Smooth muscle cell (in vitro differentiated cells): ENCODE measurements around the gene APC2. TPM values are rescaled to one million over a fixed set of nuclear protein-coding genes. Genes with fewer than 3 reads are reported as not detected.

Source experiments
- DNase-seq: peaks from one replicate; lab custom pipeline; 2025; ENCODE audit not compliant: unreplicated experiment; lab: John Stamatoyannopoulos, UW
- H2AFZ ChIP-seq: fragments of 200-600 bp; sonication (generic); 2 replicates; pipeline ENCODE4 v1.6.0; 2016; ENCODE audit warnings: antibody characterized with exemption, low read depth, mild to moderate bottlenecking
- H3F3A ChIP-seq: fragments of 200-600 bp; sonication (generic); 2 replicates; pipeline ENCODE4 v1.6.0; 2017; ENCODE audit warnings: antibody characterized with exemption, low read depth
- H3K27ac ChIP-seq: fragments of 200-600 bp; sonication (generic); 2 replicates; pipeline ENCODE4 v1.5.1; 2016; ENCODE audit warnings: low read depth, mild to moderate bottlenecking
- H3K27me3 ChIP-seq: fragments of 200-600 bp; sonication (generic); 2 replicates; pipeline ENCODE4 v1.6.1; 2016; ENCODE audit warnings: low read depth, mild to moderate bottlenecking
- H3K36me3 ChIP-seq: fragments of 200-600 bp; sonication (generic); 2 replicates; pipeline ENCODE4 v1.5.1; 2016; ENCODE audit warnings: low read depth
- H3K4me1 ChIP-seq: fragments of 200-600 bp; sonication (generic); 2 replicates; pipeline ENCODE4 v1.5.1; 2016; ENCODE audit warnings: low read depth
- H3K4me2 ChIP-seq: fragments of 200-600 bp; sonication (generic); 2 replicates; pipeline ENCODE4 v1.6.0; 2016; ENCODE audit warnings: mild to moderate bottlenecking
- H3K4me3 ChIP-seq: fragments of 200-600 bp; sonication (generic); 2 replicates; pipeline ENCODE4 v1.5.1; 2016; ENCODE audit warnings: mild to moderate bottlenecking
- H3K79me2 ChIP-seq: fragments of 200-600 bp; sonication (generic); 2 replicates; pipeline ENCODE4 v1.6.0; 2016; ENCODE audit warnings: low read depth, mild to moderate bottlenecking
- H3K9ac ChIP-seq: fragments of 200-600 bp; sonication (generic); 2 replicates; pipeline ENCODE4 v1.6.0; 2016; ENCODE audit warnings: low read depth
- H3K9me3 ChIP-seq: fragments of 200-600 bp; sonication (generic); replicated peaks from 2 replicates; pipeline ENCODE4 v1.5.1; 2016; ENCODE audit warnings: low read depth
- H4K20me1 ChIP-seq: fragments of 200-600 bp; sonication (generic); 2 replicates; pipeline ENCODE4 v1.6.0; 2016; ENCODE audit warnings: low read depth
- CTCF ChIP-seq: fragments of 200-600 bp; sonication (generic); IDR thresholded peaks from 2 replicates; pipeline ENCODE4 v1.5.1; 2017; ENCODE audit warnings: borderline replicate concordance, mild to moderate bottlenecking, antibody characterized with exemption; ENCODE audit not compliant: insufficient read depth, poor library complexity, severe bottlenecking
- WGBS: methylation state at CpG from one replicate; pipeline ENCODE4 v1.1.7; 2016; ENCODE audit warnings: low lambda C conversion rate; 5-methylcytosine and 5-hydroxymethylcytosine counted together
- polyA plus RNA-seq: library from polyadenylated mRNA; unstranded; fragments of >200 nt; fragmentation: Nextera tagmentation; extraction: Ambion mirVana; gene quantifications from 2 replicates; pipeline ENCODE4 v1.2.1, GENCODE V29; 2016
- total RNA-seq: library from RNA; depleted of rRNA; stranded (reverse); fragments of >200 nt; gene quantifications from 2 replicates; pipeline ENCODE4 v1.2.3, GENCODE V29; 2014

Gene APC2
- total and polyA plus RNA-seq, 2 experiments from 2014 or later = 0.18 to 0.30 TPM

- Histone ChIP-seq H3K27me3 (peaks cover 22% of the 10 kb centered on the region), H3K9ac (no peak overlapping the region), H3K9me3 (no peaks in the 10 kb centered on the region), H4K20me1 (peaks cover 56% of the 10 kb centered on the region), H3K36me3 (no peaks in the 10 kb centered on the region), H3K4me1 (no peaks in the 10 kb centered on the region), H3K79me2 (no peaks in the 10 kb centered on the region), H3K27ac (no peak overlapping the region), H2AFZ (no peak overlapping the region), H3K4me2 (no peak overlapping the region), H3K4me3 (no peak overlapping the region), H3F3A (no peaks in the 10 kb centered on the region)
- DNase-seq = no peak
- TF ChIP-seq CTCF = no peak
- 82% methylated on average over 9 of the region's 9 CpGs for WGBS
Observed at GRCh38 chr19:1459479-1459878, 9.6 kb downstream of the APC2 start.

DNA sequence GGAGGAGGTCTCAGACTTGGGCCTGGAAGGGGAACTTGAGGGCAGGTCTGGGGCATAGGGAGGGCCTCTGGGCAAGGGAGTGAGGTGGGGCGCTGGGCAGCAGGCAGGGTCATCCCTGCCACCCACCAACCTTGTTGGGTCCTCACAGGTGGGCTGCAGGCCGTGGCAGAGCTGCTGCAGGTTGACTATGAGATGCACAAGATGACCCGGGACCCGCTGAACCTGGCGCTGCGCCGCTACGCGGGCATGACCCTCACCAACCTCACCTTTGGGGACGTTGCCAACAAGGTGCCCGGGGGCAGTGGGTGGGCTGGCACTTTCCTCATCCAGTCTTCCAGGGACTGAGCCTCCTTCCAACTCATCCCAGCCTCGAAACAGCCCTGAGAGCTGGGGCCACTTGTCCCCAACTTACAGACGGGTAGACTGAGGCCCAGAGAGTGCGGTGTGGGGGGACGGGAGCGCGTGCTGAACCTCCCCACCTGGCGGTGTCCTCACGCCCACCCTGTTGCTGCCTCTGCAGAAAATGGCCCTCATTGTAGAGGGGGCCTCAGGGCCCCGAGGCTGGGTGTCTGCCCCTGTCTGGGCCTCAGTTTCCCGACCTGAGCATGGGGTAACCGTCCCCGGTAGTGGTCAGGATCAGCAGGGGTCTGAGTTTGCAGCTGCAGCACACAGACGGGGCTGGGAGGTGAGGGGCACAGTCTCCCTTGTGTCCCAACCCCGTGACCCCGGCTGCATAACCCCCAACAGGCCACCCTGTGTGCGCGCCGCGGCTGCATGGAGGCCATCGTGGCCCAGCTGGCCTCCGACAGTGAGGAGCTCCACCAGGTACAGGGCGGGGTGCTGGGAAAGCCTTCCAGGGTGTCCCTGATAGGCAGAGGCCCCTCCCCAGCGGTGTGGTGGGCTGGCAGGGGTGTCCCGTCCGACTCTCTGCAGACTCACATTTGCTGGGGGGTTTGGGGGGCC, 10.4 kb downstream of the APC2 start:
- Histone ChIP-seq H3K27ac (no peak overlapping the region), H2AFZ (no peak overlapping the region), H3K9ac (no peak overlapping the region), H3K4me2 (no peak overlapping the region), H3K36me3 (no peaks in the 10 kb centered on the region), H3F3A (no peaks in the 10 kb centered on the region), H3K4me3 (no peak overlapping the region), H3K4me1 (no peaks in the 10 kb centered on the region), H3K27me3 (peaks cover 20% of the 10 kb centered on the region), H4K20me1 (peaks cover 64% of the 10 kb centered on the region), H3K79me2 (no peaks in the 10 kb centered on the region), H3K9me3 (no peaks in the 10 kb centered on the region)
- 94% methylated on average over 35 of the region's 36 CpGs for whole genome bisulfite sequencing
- no peak for DNase-seq
- no peak for TF ChIP-seq CTCF

DNA sequence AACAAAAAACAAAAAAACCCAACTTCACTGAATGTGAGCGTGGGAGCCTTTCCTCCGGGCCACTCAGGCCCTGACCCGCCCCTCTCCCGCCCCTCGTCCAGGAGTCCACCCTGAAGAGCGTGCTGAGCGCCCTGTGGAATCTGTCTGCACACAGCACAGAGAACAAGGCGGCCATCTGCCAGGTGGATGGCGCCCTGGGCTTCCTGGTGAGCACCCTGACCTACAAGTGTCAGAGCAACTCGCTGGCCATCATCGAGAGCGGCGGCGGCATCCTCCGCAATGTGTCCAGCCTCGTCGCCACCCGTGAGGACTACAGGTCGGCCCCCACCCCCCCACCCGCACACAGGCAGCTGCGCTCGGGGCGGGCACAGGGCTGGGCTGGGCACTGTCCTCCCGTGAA, 11.9 kb downstream of the APC2 start:
- DNase-seq = no peak
- no peak overlapping the region for H3K27ac ChIP-seq
- no peaks in the 10 kb centered on the region for H3K79me2 ChIP-seq
- TF ChIP-seq CTCF = no peak
- H2AFZ ChIP-seq = no peak overlapping the region
- 93% methylated on average over 23 of the region's 24 CpGs for WGBS
- H4K20me1 ChIP-seq = peaks cover 80% of the 10 kb centered on the region
- no peaks in the 10 kb centered on the region for H3F3A ChIP-seq
- no peak overlapping the region for H3K4me3 ChIP-seq
- H3K9ac ChIP-seq = no peak overlapping the region
- H3K4me2 ChIP-seq = no peak overlapping the region
- H3K27me3 ChIP-seq = peaks cover 27% of the 10 kb centered on the region
- H3K9me3 ChIP-seq = no peaks in the 10 kb centered on the region
- no peaks in the 10 kb centered on the region for H3K36me3 ChIP-seq
- H3K4me1 ChIP-seq = peaks cover 6% of the 10 kb centered on the region
